ENCODE results near the gene C13orf46. TPM values are rescaled to one million over a fixed set of nuclear protein-coding genes. Genes with fewer than 3 reads are reported as not detected.

Gene C13orf46
- total RNA-seq, 1 donor from 2014 or later, result 0.83 TPM

- H3K27me3 Mint-ChIP-seq (ENCODE audit: insufficient read depth), result peaks cover 7% of the 10 kb centered on the region
- no peak overlapping the region for H3K4me3 Mint-ChIP-seq
- H3K36me3 Mint-ChIP-seq (ENCODE audit: low read depth), result no peaks in the 10 kb centered on the region
- peaks cover 13% of the 10 kb centered on the region for H3K4me1 Mint-ChIP-seq (ENCODE audit: low read depth)
- no peak for DNase-seq (ENCODE audit: low spot score)
- no peak overlapping the region for H3K27ac Mint-ChIP-seq
- H3K9me3 Mint-ChIP-seq, result no peaks in the 10 kb centered on the region
- intact Hi-C loops (cut with micrococcal nuclease), result no loop called here
Observed at GRCh38 chr13:113927661-113928581, 46.0 kb downstream of the C13orf46 start.

GRCh38 chr13:113926951-113927660 is 46.8 kb downstream of the C13orf46 start:
- DNase-seq (ENCODE audit: low spot score), result no peak
- Mint-ChIP-seq H3K36me3 (ENCODE audit: low read depth) (no peaks in the 10 kb centered on the region), H3K27ac (no peak overlapping the region), H3K4me1 (ENCODE audit: low read depth) (peaks cover 12% of the 10 kb centered on the region), H3K27me3 (ENCODE audit: insufficient read depth) (peaks cover 2% of the 10 kb centered on the region), H3K4me3 (no peak overlapping the region), H3K9me3 (peaks cover 3% of the 10 kb centered on the region)
- intact Hi-C loops (cut with micrococcal nuclease), result no loop called here

GRCh38 chr13:113926301-113926761 is 47.5 kb downstream of the C13orf46 start:
- peaks cover 6% of the 10 kb centered on the region for H3K27me3 Mint-ChIP-seq (ENCODE audit: insufficient read depth)
- H3K9me3 Mint-ChIP-seq, result peaks cover 10% of the 10 kb centered on the region
- intact Hi-C loops (cut with micrococcal nuclease), result no loop called here
- H3K4me3 Mint-ChIP-seq, result no peak overlapping the region
- peaks cover 1% of the 10 kb centered on the region for H3K36me3 Mint-ChIP-seq (ENCODE audit: low read depth)
- H3K27ac Mint-ChIP-seq, result no peak overlapping the region
- peaks cover 4% of the 10 kb centered on the region for H3K4me1 Mint-ChIP-seq (ENCODE audit: low read depth)
- no peak for DNase-seq (ENCODE audit: low spot score)

GRCh38 chr13:113924184-113924901 is 49.5 kb downstream of the C13orf46 start:
- peaks cover 6% of the 10 kb centered on the region for H3K27me3 Mint-ChIP-seq (ENCODE audit: insufficient read depth)
- intact Hi-C loops (cut with micrococcal nuclease), result no loop called here
- peaks cover 1% of the 10 kb centered on the region for H3K36me3 Mint-ChIP-seq (ENCODE audit: low read depth)
- peaks cover 13% of the 10 kb centered on the region for H3K9me3 Mint-ChIP-seq
- H3K4me3 Mint-ChIP-seq, result no peak overlapping the region
- H3K27ac Mint-ChIP-seq, result no peak overlapping the region
- no peak for DNase-seq (ENCODE audit: low spot score)
- H3K4me1 Mint-ChIP-seq (ENCODE audit: low read depth), result no peaks in the 10 kb centered on the region

GRCh38 chr13:113923376-113924063 is 50.4 kb downstream of the C13orf46 start:
- Mint-ChIP-seq H3K4me3 (no peak overlapping the region), H3K27me3 (ENCODE audit: insufficient read depth) (peaks cover 6% of the 10 kb centered on the region), H3K9me3 (peaks cover 13% of the 10 kb centered on the region), H3K36me3 (ENCODE audit: low read depth) (peaks cover 1% of the 10 kb centered on the region), H3K27ac (no peak overlapping the region), H3K4me1 (ENCODE audit: low read depth) (no peaks in the 10 kb centered on the region)
- intact Hi-C loops (cut with micrococcal nuclease), result no loop called here
- DNase-seq (ENCODE audit: low spot score), result no peak

- Mint-ChIP-seq H3K27me3 (ENCODE audit: insufficient read depth) (peaks cover 6% of the 10 kb centered on the region), H3K36me3 (ENCODE audit: low read depth) (peaks cover 1% of the 10 kb centered on the region), H3K9me3 (peaks cover 13% of the 10 kb centered on the region), H3K27ac (no peak overlapping the region), H3K4me1 (ENCODE audit: low read depth) (no peaks in the 10 kb centered on the region), H3K4me3 (no peak overlapping the region)
- intact Hi-C loops (cut with micrococcal nuclease), result no loop called here
- no peak for DNase-seq (ENCODE audit: low spot score)
Observed at GRCh38 chr13:113922412-113923118, 51.3 kb downstream of the C13orf46 start.

GRCh38 chr13:113921763-113922162 is 52.1 kb downstream of the C13orf46 start:
- intact Hi-C loops (cut with micrococcal nuclease), result no loop called here
- peaks cover 6% of the 10 kb centered on the region for H3K27me3 Mint-ChIP-seq (ENCODE audit: insufficient read depth)

GRCh38 chr13:113920606-113921286 is 53.1 kb downstream of the C13orf46 start:
- H3K4me3 Mint-ChIP-seq, result no peak overlapping the region
- peaks cover 6% of the 10 kb centered on the region for H3K27me3 Mint-ChIP-seq (ENCODE audit: insufficient read depth)
- peaks cover 1% of the 10 kb centered on the region for H3K36me3 Mint-ChIP-seq (ENCODE audit: low read depth)
- DNase-seq (ENCODE audit: low spot score), result no peak
- H3K9me3 Mint-ChIP-seq, result peaks cover 13% of the 10 kb centered on the region
- no peaks in the 10 kb centered on the region for H3K4me1 Mint-ChIP-seq (ENCODE audit: low read depth)
- intact Hi-C loops (cut with micrococcal nuclease), result no loop called here
- H3K27ac Mint-ChIP-seq, result no peak overlapping the region

More at GRCh38 chr13:113921763-113922162, 52.1 kb downstream of the C13orf46 start:
- no peak overlapping the region for H3K27ac Mint-ChIP-seq
- peaks cover 1% of the 10 kb centered on the region for H3K36me3 Mint-ChIP-seq (ENCODE audit: low read depth)
- no peak overlapping the region for H3K4me3 Mint-ChIP-seq
- H3K9me3 Mint-ChIP-seq, result peaks cover 13% of the 10 kb centered on the region
- H3K4me1 Mint-ChIP-seq (ENCODE audit: low read depth), result no peaks in the 10 kb centered on the region
- no peak for DNase-seq (ENCODE audit: low spot score)

- Mint-ChIP-seq H3K36me3 (ENCODE audit: low read depth) (peaks cover 1% of the 10 kb centered on the region), H3K27ac (no peak overlapping the region), H3K4me3 (no peak overlapping the region), H3K9me3 (peaks cover 13% of the 10 kb centered on the region), H3K27me3 (ENCODE audit: insufficient read depth) (peaks cover 6% of the 10 kb centered on the region), H3K4me1 (ENCODE audit: low read depth) (no peaks in the 10 kb centered on the region)
- intact Hi-C loops (cut with micrococcal nuclease), result no loop called here
- no peak for DNase-seq (ENCODE audit: low spot score)
Observed at GRCh38 chr13:113919761-113920559, 53.9 kb downstream of the C13orf46 start.

GRCh38 chr13:113918981-113919701 is 54.7 kb downstream of the C13orf46 start:
- no peak overlapping the region for H3K4me3 Mint-ChIP-seq
- H3K27me3 Mint-ChIP-seq (ENCODE audit: insufficient read depth), result peaks cover 6% of the 10 kb centered on the region
- peaks cover 13% of the 10 kb centered on the region for H3K9me3 Mint-ChIP-seq
- no peak for DNase-seq (ENCODE audit: low spot score)
- peaks cover 1% of the 10 kb centered on the region for H3K36me3 Mint-ChIP-seq (ENCODE audit: low read depth)
- no peak overlapping the region for H3K27ac Mint-ChIP-seq
- no peaks in the 10 kb centered on the region for H3K4me1 Mint-ChIP-seq (ENCODE audit: low read depth)
- intact Hi-C loops (cut with micrococcal nuclease), result no loop called here

Data from activated T-helper 1 cell treated with anti-CD3 and anti-CD28 coated beads, Interleukin-12 subunit alpha, Interleukin-12 subunit beta, Interleukin-2, Interleukin-4 antibody, amounts not matched to agents 30 ng/mL and 10 ng/mL and 1 ng/mL, durations not matched to agents 14 hours and 24 hours and 36 hours (primary cell).